IPS DF 6.9 (cell line): Measurements from ENCODE around the gene TSSK1B.
"Not testable (repeated sequence)": the region's sequence is repeated elsewhere in the genome, so short reads cannot be mapped to it uniquely, and the experiment has no call there.

Source experiments
- DNase-seq: peaks from one replicate; pipeline ENCODE4 v3.0.0-alpha.2; 2013; ENCODE audit warnings: low read depth, low spot score
- H3K27ac ChIP-seq: one replicate; pipeline ENCODE4 v1.5.1; 2013; ENCODE audit warnings: low read length, control low read depth
- H3K27me3 ChIP-seq: 2 replicates; pipeline ENCODE4 v1.6.1; 2013; ENCODE audit warnings: mild to moderate bottlenecking, low read length; ENCODE audit not compliant: control insufficient read depth, insufficient read depth
- H3K36me3 ChIP-seq: 2 replicates; pipeline ENCODE4 v1.6.1; 2013; ENCODE audit warnings: low read length; ENCODE audit not compliant: control insufficient read depth, insufficient read depth
- H3K4me1 ChIP-seq: 2 replicates; pipeline ENCODE4 v1.6.1; 2013; ENCODE audit warnings: low read length; ENCODE audit not compliant: control insufficient read depth, insufficient read depth
- H3K4me3 ChIP-seq: 2 replicates; pipeline ENCODE4 v1.5.1; 2013; ENCODE audit warnings: mild to moderate bottlenecking, low read length
- H3K9me3 ChIP-seq: 2 replicates; pipeline ENCODE4 v1.6.1; 2013; ENCODE audit warnings: low read length, inconsistent platforms; ENCODE audit not compliant: control insufficient read depth, insufficient read depth
- WGBS: extraction: QIAGEN DNeasy Blood & Tissue Kit; methylation state at CpG from one replicate; pipeline ENCODE4 v1.1.7; 2013; ENCODE audit warnings: mixed read lengths, missing lambda C conversion rate; ENCODE audit not compliant: insufficient read length, insufficient coverage; 5-methylcytosine and 5-hydroxymethylcytosine counted together

Gene TSSK1B

DNA sequence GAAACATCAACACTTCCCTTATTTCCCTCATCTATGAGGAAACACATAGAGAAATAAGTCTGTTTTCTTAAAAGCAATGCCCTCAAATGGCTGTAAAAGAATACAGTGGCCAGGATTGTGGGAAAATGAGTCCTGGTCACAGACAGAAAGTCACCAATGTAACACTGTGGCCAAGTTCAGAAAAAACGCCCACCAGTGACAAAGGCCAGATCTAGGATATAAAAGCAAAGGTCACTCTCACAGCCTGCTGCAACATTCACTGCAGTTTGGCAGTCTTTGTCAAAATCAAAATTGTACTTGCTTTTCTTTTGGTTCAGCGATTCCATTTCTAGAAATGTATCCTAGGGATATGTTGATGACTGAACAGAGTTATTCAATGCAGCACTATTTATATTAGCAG is 30.5 kb downstream of the TSSK1B start:
- WGBS, result no CpG with 5 or more reads among the region's 2 CpGs
- H3K4me1 ChIP-seq, result no peaks in the 10 kb centered on the region
- DNase-seq, result no peak

DNA sequence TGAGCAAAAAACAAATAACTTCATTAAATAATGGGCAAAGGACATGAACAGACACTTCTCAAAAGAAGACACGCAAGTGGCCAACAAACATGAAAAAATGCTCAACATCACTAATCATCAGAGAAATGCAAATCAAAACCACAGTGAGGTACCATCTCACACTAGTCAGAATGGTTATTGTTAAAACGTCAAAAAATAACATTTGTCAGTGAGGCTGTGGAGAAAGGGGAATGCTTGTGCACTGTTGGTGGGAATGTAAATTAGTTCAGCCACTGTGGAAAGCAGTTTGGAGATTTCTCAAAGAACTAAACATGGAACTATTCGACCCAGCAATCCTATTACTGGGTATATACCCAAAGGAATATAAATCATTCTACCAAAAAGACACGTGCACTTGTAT is 36.8 kb downstream of the TSSK1B start:
- no CpG with 5 or more reads among the region's 4 CpGs for WGBS
- H3K9me3 ChIP-seq, DNase-seq, H3K27ac ChIP-seq, H3K4me1 ChIP-seq, H3K4me3 ChIP-seq, H3K27me3 ChIP-seq, H3K36me3 ChIP-seq: not testable (repeated sequence)

More for the DNA sequence above, 30.5 kb downstream of the TSSK1B start:
- Histone ChIP-seq H3K27me3 (no peaks in the 10 kb centered on the region), H3K4me3 (no peak overlapping the region), H3K36me3 (no peaks in the 10 kb centered on the region), H3K9me3 (no peaks in the 10 kb centered on the region), H3K27ac (no peak overlapping the region)

- Histone ChIP-seq H3K36me3 (no peaks in the 10 kb centered on the region), H3K27ac (no peak overlapping the region), H3K9me3 (no peaks in the 10 kb centered on the region), H3K4me3 (no peak overlapping the region), H3K27me3 (no peaks in the 10 kb centered on the region), H3K4me1 (no peaks in the 10 kb centered on the region)
- no CpG with 5 or more reads among the region's 3 CpGs for WGBS
- DNase-seq, result no peak
Measured at GRCh38 chr5:113397046-113397445, 37.7 kb downstream of the TSSK1B start.

GRCh38 chr5:113394658-113395057 is 40.1 kb downstream of the TSSK1B start:
- H3K4me1 ChIP-seq, result no peaks in the 10 kb centered on the region
- no CpG with 5 or more reads among the region's 2 CpGs for WGBS
- no peak for DNase-seq
- H3K9me3 ChIP-seq, result no peaks in the 10 kb centered on the region
- H3K36me3 ChIP-seq, result no peaks in the 10 kb centered on the region
- H3K27ac ChIP-seq, result no peak overlapping the region
- no peak overlapping the region for H3K4me3 ChIP-seq
- H3K27me3 ChIP-seq, result no peaks in the 10 kb centered on the region

DNA sequence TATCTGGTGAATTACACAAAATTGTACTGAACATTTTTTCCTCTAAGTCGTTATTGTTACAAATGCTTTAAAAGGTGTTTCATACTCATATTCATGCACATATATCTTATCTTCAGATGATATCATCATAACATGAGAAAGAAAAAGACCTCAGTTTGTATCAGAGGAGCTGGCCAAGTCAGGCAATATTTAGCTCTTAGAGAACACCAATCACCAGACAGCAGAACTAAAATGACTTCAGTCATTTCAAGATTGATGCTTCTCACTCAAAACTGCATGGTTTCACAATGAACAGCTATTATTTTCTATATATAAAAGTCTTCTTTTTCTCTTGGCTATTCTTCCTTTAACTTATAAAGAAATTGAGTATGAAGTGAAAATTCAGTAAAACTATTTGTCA is 44.6 kb downstream of the TSSK1B start:
- Histone ChIP-seq H3K9me3 (no peaks in the 10 kb centered on the region), H3K4me3 (no peak overlapping the region), H3K4me1 (no peaks in the 10 kb centered on the region), H3K36me3 (no peaks in the 10 kb centered on the region), H3K27ac (no peak overlapping the region), H3K27me3 (no peaks in the 10 kb centered on the region)
- no CpG with 5 or more reads among the region's 1 CpG for WGBS
- no peak for DNase-seq

GRCh38 chr5:113389116-113389515 is 45.7 kb downstream of the TSSK1B start:
- Histone ChIP-seq H3K36me3 (no peaks in the 10 kb centered on the region), H3K27me3 (no peaks in the 10 kb centered on the region), H3K4me1 (no peaks in the 10 kb centered on the region), H3K27ac (no peak overlapping the region), H3K9me3 (no peaks in the 10 kb centered on the region), H3K4me3 (no peak overlapping the region)
- WGBS, result no CpG with 5 or more reads among the region's 4 CpGs
- DNase-seq, result no peak

GRCh38 chr5:113387844-113388243 is 46.9 kb downstream of the TSSK1B start:
- no peaks in the 10 kb centered on the region for H3K36me3 ChIP-seq
- no CpG with 5 or more reads among the region's 2 CpGs for WGBS
- no peak overlapping the region for H3K4me3 ChIP-seq
- no peak for DNase-seq
- H3K27ac ChIP-seq, result no peak overlapping the region
- H3K27me3 ChIP-seq, result no peaks in the 10 kb centered on the region
- no peaks in the 10 kb centered on the region for H3K9me3 ChIP-seq
- H3K4me1 ChIP-seq, result no peaks in the 10 kb centered on the region

GRCh38 chr5:113384782-113385285 is 50.0 kb downstream of the TSSK1B start:
- no peaks in the 10 kb centered on the region for H3K9me3 ChIP-seq
- H3K27ac ChIP-seq, result no peak overlapping the region
- no peak for DNase-seq
- no peaks in the 10 kb centered on the region for H3K27me3 ChIP-seq
- WGBS, result no CpG with 5 or more reads among the region's 4 CpGs
- no peak overlapping the region for H3K4me3 ChIP-seq
- no peaks in the 10 kb centered on the region for H3K36me3 ChIP-seq
- H3K4me1 ChIP-seq, result no peaks in the 10 kb centered on the region

DNA sequence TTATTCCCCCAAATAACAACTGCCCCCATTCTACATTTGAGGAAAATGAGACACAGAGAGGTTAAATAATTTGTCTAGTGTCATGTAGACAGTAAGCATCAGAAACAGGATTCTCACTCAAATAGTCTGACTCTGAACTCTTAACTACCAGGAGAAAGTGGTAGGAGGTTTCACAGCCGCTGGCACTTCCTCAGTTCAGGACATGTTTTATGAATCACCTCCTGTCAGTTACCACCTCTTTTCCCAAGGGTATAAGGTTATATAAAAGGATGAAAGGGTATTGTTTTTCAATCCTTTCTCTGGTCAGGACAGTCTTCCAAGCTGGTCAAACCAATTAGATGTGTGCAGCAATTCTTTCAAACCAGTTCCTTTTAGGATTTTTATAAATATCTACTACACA is 52.1 kb downstream of the TSSK1B start:
- Histone ChIP-seq H3K4me3 (no peak overlapping the region), H3K9me3 (no peaks in the 10 kb centered on the region), H3K36me3 (no peaks in the 10 kb centered on the region), H3K27me3 (no peaks in the 10 kb centered on the region), H3K4me1 (no peaks in the 10 kb centered on the region), H3K27ac (no peak overlapping the region)
- DNase-seq, result no peak
- no CpG with 5 or more reads among the region's 1 CpG for WGBS
